GM19025 (cell line): ENCODE measurements around the gene ATAD2B.
"Not testable (repeated sequence)": the region's sequence is repeated elsewhere in the genome, so short reads cannot be mapped to it uniquely, and the experiment has no call there.

Experiments
- ATAC-seq: cut with Tn5 transposase; IDR thresholded peaks from one replicate; pipeline ENCODE4 v1.9.1; 2021; ENCODE audit warnings: mild to moderate bottlenecking, low read depth, moderate library complexity; ENCODE audit not compliant: unreplicated experiment

ATAD2B gene

DNA sequence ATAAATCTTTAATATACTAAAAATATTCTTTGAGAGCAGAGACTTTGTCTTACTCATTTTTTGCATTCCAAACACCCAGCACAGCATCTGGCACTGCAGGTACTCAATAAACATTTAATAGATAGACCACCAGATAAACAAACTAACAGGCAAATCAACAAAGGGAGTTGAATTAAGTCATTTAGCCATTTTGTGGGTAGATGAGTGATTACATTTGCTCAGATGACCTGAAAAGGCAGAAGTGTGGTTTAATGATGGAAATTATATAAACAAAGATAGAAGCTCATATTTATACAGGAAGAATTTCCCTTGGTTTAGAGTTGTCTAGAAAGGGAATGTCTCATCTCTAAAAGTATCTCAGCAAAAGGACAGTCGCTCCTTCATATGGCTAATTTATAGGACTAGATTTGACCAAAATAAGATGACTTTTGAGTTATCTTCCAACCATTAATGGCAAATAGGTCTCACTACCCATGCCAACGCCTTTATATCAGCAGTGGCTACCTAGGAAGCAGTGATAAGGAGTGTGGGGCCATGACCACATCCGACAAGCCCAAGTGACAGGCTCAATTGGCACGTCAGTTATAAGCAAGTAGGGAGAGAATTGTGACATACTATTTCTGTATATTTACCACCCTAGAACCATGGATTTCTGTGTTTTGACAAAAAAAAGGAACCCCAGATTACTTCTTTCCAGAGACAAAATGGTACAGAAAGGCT lies 173.5 kb downstream of the ATAD2B start:
- ATAC-seq: no peak

DNA sequence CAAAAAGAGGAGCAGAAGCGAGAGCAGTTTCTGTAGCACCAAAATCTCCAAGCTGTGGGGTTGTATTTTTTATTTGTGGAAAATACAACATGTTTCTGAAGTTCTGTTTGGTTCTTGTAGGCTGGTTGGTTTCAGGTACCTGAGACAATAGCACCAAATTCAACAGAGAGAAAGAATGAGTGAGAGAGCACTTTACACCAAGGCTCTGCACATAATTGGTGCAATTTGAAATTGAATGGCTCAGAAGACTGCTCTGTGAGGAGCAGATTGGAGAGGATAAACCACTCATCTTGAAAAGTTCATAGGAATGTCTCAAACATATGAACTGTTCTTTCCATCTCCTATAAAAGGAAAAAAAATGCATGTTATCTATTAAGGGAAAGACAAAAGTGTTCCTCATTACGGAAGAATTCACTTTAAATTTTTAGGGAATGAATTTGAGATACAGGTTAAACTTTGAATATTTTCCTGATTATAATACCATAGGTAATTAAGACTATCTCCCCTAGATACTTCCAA lies 175.1 kb downstream of the ATAD2B start:
- ATAC-seq: no peak

DNA sequence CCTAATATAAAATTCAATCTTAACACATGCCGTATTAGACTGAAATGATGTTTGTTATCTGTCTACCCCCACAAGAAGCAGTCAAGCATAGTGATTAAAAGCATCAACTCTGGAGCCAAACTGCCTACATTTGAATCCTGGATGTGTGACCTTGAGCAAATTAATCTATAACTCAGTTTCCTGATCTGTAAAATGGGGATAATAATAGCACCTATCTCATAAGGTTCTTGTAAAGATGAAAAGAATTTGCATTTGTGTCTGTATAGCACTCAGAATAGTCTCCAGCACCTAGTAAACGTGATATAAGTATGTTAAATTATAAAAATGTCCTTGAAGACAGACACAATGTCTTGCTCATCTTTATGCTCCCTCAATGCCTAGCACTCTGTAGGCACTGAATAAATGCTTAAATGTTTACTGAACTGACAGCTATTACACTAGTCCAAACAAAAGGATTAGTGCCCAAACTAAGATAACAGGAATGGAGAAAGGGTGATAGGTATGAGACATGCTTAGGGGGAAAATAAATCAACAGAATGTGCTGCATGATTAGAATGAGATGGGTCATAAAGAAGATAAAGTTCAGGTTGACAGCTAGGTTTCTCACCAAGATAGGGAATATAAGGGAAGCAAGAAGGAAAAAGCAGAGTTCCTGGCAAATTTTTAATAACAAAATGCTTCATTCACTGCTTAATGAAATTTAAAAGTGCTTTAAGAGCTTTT lies 180.6 kb downstream of the ATAD2B start:
- peak; percentile 34 for ATAC-seq

DNA sequence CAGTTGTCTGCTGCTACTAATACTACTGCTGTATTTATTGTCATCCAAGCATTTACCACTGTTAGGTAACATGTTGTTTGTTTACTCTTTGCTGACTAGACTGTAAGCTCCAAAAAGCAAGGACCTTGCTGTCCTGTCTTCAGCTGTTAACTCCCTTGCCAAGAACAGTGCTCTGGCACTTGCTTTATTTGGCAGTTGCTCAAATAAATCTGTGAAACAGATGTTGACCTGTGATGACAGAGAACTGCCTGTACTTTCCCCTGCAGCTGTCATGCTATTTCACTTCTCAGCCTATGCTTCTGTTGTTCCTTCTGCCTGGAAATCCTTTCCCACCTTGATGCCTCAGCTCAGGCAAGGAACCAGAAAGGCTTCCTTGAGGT lies 181.2 kb downstream of the ATAD2B start:
- peak; percentile 68 for ATAC-seq

DNA sequence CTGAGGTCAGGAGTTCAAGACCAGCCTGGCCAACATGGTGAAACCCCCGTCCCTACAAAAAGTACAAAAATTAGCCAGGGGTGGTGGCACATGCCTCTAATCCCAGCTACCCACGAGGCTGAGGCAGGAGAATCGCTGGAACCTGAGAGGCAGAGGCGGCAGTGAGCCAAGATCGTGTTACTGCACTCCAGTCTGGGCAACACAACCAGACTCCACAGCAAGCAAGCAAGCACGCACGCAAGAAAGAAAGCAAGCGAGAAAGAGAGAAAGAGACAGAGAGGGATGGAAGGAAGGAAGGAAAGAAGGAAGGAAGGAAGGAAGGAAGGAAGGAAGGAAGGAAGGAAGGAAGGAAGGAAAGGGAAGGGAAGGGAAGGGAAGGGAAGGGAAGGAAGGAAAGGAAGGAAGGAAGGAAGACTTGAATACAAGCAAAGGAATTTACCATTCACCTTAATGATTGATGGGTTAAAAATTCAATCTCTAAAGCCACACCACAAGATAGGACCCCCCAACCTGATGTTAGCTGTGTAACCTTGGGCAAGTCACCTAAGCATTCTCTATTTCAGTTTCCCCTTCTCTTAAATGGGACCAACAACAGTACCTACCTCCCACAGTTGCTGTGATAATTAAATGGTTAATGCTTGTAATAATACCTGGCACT lies 181.7 kb downstream of the ATAD2B start:
- no peak for ATAC-seq

DNA sequence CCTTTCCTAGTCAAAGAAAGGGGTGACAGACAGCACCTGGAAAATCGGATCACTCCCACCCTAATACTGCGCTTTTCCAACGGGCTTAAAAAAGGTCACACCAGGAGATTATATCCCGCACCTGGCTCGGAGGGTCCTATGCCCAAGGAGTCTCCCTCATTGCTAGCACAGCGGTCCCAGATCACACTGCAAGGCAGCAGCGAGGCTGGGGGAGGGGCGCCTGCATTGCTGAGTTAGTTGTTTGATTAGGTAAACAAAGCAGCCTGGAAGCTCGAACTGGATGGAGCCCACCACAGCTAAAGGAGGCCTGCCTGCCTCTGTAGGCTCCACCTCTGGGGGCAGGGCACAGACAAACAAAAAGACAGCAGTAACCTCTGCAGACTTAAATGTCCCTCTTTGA lies 190.1 kb downstream of the ATAD2B start:
- ATAC-seq: not testable (repeated sequence)

DNA sequence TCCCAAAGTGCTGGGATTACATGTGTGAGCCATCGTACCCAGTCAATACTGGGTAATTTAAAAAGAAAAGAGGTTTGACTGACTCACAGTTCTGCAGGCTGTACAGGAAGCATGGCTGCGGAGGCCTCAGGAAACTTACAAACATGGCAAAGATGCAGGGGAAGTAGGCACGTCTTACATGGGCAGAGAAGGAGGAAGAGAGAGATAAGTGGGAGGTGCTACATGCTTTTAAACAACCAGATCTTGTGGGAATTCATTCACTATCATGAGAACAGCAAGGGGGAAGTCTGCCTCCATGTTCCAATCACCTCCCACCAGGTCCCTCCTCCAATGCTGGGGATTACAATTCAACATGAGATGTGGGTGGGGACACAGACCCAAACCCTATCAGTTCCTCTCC lies 192.5 kb downstream of the ATAD2B start:
- no peak for ATAC-seq

DNA sequence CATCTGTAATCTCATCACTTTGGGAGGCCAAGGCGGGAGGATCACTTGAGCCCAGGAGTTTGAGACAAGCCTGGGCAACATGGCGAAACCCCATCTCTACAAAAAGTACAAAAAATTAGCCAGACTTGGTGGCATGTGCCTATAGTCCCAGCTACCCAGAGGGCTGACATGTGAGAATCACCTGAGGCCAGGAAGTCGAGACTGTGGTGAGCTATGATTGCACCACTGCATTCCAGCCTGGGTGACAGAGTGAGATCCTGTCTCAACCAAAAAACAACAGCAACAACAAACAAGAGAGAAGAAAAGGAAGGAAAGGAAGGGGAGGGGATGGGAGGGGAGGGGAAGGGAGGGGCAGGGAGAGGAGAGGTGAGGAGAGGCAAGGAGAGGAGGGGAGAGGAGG lies 203.9 kb downstream of the ATAD2B start:
- not testable (repeated sequence) for ATAC-seq

DNA sequence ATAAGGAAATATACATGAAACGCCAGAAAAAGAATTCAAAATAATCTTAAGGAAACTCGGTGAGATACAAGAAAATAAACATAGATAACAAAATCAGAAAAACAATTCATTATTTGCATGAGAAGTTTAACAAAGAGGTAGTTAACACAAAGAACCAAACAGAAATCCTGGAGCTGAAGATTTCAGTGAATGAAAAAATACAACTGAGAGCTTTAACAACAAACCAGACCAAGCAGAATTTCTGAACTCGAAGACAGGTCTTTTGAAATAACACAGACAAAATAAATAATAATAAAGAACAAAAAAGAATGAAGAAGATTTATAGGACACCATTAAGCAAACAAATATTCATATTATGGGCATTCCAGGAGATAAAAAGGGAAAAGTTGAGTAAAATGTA lies 204.7 kb downstream of the ATAD2B start:
- no peak for ATAC-seq

DNA sequence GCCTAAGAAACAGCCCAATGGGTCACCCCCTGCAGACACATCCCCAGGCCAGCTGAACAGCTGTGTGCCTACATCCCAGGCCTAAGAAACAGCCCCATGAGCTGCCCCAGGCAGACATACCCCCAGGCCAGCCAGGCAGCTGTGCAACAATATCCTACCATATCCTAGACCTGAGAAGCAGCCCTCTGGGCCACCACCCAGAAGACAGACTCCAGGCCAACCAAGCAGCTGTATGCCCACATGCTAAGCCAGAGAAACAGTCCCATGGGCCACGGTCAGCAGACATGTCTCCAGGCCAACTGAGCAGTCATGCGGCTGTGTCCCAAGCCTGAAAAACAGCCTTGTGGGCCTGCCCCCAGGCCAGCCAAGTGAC lies 205.5 kb downstream of the ATAD2B start:
- ATAC-seq: no peak

DNA sequence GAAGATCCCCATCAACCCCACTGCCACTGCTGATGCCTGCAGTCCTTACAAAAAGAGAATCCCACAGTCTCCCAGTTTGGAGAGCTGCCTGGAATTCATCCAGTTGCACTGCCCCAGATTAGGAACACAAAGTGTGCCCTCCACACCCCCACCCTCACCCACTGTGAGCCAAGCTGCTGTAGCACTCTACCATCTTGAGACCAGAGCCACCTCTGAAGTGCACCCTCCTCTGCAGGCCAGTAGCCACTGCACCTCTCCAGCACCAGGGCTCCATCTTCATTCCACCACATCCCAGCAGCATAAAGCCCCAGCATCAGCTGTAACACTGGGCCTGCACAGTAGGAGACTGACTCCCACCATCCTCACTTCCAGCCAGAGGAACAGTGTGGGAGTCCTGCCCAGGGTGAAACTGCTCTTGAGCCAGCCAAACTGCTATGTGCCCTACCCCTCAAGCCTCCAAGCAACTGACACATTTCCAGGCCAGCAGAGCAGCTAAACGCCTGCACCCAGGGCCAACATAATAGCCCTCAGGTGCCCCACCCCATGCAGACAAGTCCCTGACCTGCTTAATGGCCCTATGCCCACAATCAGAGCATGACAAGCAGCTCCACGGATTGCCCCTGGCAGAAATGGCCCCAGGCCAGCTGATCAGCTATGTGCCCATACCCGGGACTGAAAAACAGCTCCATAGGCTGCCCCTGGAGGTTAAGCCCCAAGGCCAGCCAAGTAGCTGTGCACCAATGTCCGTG lies 206.0 kb downstream of the ATAD2B start:
- no peak for ATAC-seq

DNA sequence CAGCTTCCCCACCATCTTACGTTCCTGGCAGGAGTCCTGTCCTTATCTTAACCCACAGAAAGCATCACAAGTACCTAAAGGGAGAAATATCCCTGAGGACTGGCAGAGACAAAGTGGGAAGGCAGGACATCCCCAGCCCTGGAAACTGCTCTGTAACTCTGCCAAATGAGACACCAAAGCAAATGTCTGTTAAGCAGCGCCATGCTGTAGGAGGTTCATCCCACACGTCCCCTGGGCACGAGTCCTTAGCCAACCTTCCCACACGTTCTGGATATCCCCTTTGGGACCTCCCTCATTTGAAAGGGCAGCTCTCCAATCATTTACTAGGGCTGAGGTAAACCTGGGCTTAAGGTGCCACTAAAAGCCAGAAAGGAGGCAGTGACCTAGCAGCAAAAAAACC lies 207.2 kb downstream of the ATAD2B start:
- ATAC-seq: no peak

DNA sequence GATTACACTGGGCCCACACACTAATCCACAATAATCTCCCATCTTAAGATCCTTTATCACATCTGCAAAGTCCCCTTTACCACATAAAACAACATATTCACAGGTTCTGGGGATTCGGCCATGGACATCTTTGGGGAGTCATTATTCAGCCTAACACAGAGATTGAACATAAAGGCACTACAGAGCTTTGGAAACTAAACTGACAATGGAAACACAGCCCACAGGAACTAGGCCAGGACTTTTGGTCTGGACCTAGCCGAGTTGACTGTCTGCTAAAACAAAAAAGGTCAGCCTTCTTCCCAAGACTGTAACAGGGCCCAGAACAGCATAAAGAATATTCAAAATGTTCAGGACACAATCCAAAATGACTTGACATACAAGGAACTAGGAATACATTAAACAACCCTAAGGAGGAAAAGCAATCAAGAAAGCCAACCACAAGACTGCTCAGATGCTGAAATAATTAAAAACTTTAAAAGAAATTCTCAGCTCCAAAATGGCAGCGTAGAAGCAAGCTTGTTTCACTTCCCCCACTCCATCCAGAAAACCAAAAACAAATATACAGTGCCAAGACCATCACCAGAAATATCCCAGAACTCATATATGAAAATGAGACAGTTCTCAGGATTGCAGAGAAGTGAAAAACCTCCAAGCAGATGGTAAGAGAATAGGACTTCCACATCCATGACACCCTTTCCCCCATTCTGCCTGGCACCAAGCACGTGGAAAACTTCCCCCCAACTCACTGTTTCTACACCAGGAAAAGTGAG lies 207.8 kb downstream of the ATAD2B start:
- ATAC-seq: no peak

DNA sequence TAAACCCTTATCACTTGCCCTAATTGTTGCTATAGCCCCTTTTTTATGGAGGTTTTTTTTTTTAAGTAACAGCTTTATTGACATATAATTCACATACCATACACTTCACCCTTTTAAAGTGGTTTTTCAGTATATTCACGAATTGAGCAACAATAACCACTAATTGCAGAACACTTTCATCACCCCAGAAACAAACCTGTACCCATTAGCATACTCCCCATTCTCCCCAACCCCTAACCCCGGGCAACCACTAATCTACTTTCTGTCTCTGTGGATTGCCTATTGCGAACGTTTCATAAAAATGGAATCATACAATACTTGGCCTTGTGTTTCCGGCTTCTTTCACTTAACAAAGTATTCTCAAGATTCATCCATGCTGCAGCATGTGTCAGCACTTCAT lies 213.6 kb downstream of the ATAD2B start:
- ATAC-seq: no peak

DNA sequence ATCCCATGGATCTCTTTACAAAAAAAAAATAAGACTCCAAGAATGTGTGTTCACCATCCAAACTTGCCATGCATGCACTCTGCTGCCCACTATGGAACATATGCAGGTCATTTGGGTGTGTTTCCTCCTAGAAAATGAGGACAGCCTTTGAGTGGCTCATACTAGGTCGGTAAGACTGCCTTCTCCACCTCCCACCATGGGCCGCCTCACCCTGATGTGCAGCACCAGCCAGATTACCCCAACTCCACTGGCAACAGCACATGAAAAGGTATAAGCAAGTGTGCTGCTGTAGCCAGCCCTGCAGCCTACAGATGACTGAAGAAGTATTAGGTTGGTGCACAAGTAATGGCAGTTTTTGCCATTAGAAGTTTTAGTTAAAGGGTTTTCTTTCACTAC lies 214.2 kb downstream of the ATAD2B start:
- no peak for ATAC-seq

DNA sequence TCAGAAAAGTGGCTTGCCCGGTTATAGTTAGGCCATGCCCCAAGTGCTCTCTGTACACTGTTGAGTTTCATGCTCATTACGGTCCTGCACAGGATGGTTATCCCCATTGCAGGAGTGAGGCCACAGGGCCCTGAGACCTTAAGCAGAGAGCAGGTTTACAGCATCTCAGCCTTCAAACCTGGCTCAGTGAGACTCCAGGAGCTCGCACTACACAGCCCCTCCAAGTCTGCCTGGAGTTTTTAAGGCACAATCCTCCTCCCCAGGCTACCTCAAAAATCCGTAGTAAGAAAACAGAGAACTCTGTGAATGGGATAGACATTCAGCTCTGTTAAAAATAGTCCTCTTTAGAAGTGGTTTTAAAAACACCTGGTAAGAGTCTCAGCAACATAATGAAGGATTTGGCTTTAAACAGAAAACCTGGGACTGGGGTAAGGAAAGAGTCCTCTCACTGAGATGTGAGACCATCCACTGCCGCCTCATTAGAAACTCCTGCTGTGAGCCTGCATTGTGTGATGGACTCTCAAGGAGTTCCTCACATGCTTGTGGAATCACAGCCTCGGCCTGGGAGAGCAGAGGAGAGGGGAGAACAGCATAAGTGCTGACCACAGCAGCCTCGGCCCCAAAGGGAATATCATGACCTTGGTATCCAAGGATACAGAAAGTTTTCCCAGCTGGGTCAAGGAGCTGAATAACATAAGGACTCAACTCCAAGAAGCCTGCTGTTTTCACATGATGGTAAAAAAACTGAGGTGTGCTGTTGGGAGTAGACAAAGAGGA lies 214.8 kb downstream of the ATAD2B start:
- no peak for ATAC-seq

DNA sequence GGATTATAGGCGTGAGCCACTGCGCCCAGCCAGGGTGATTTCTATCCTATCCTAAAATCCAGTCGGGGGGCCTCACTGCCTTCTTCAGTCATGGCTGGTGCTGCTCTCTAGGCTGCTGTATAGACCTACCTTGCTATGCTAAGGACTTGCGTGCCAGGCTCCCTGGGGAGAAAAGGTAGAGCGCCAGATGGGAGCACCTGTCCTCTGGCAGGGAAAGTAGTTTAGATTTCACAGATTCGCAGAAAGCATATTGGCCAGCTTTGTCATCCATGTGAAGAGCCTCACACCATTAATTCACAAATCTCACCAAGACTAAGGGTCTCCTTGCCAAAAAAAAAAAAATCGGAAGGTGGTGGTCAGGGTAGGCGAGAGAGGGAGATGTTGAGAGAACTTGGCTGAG lies 217.6 kb downstream of the ATAD2B start:
- no peak for ATAC-seq

DNA sequence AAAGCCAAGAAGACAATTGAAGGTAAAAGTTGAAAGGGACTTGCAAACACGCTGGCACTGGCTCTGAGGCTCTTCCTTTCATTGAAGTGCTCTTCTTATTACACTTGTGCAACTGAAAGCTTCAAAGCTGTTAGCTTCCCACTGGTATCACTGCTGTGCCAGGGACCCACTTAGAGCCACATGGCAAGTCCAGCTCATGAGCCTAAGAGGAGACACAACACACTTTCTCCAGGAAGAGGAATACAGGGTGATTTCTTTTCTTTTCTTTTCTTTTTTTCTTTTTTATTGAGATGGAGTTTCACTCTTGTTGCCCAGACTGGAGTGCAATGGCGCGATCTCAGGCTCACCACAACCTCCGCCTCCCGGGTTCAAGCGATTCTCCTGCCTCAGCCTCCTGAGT lies 218.2 kb downstream of the ATAD2B start:
- ATAC-seq: no peak

DNA sequence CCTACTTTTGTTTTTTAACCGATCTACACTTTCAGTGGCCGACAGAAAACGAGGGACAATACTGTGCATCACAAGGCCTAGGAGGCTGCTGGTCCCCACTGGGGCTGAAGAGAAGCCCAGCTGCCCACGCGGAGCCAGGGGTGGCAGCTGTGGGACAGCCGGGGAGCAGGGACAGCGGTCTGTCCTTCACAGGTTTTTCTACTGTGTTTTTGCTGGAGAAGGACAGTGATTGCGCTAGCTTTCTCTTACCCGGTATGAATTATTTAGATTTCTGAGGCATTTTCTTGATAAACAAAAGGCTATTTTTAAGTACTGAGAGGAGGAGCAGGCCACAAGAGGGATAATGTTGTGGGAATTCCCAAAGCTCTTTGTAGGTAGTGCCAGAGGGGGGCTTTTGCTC lies 219.8 kb downstream of the ATAD2B start:
- ATAC-seq: no peak
